Skin epidermis (tissue), 12 donors: ENCODE data around the gene LMF1.

Experiments
- H3K27ac ChIP-seq, 21 experiments: fragments of 200-600 bp; sonication (generic) in 11 of 21; one replicate each; pipeline ENCODE4 v1.5.0; 2020; ENCODE audit warnings: mild to moderate bottlenecking in 3 of 21, inconsistent platforms in 2 of 21, moderate library complexity in 2 of 21
- H3K4me3 ChIP-seq, 7 experiments: fragments of 200-600 bp; sonication (generic) in 2 of 7; one replicate each; pipeline ENCODE4 v1.5.0; 2020; ENCODE audit warnings: inconsistent platforms in 2 of 7, mild to moderate bottlenecking in 2 of 7, moderate library complexity in 1 of 7

Gene LMF1

DNA sequence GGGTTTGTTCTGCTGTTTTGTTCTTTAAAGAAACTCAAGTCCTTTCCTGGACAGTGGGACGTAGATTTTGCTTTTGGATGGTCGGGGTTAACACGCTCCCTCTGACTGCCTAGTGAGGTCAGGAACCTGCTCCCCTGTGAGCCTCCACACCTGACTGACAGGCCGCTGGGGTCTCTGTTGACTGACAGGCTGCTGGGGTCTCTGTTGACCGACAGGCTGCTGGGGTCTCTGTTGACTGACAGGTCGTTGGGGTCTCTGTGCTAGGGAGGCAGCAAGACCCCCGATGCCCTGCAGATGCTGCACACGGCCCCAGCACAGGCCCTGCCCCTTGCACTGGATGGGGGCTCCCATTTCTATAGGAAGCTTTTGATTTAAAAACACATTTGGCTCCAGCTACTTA is 33.5 kb downstream of the LMF1 start:
- Histone ChIP-seq H3K4me3 (no peak overlapping the region), H3K27ac (no peak overlapping the region)

- no peak overlapping the region for H3K27ac ChIP-seq
These were observed 35.1 kb downstream of the LMF1 start for GRCh38 chr16:935684-936083.

GRCh38 chr16:934178-934577 is 36.6 kb downstream of the LMF1 start:
- Histone ChIP-seq H3K4me3 (no peak overlapping the region), H3K27ac (no peak overlapping the region)

More at GRCh38 chr16:935684-936083, 35.1 kb downstream of the LMF1 start:
- H3K4me3 ChIP-seq: no peak overlapping the region

DNA sequence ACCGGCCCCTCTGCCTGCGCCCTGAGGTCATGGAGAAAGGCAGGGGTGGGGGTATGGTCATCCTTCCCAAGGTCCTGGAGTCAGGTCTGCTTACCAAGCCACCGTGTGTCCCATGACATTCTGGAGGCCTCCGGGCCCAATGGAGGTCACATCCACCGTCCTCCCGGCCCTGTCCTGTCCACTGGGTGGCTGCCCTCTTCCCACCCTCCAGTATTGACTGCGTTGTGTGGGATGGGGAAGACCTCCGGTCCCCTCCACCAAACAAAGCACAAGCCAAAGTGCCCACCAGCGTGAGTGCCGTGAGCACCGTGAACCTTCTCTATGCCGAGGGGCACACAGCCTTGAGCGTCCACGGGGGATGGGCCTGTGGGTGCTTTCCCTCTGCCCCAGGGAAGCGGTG is 37.2 kb downstream of the LMF1 start:
- Histone ChIP-seq H3K27ac (no peak overlapping the region), H3K4me3 (no peak overlapping the region)

GRCh38 chr16:932831-933330 is 37.9 kb downstream of the LMF1 start:
- no peak overlapping the region for H3K27ac ChIP-seq
- no peak overlapping the region for H3K4me3 ChIP-seq

DNA sequence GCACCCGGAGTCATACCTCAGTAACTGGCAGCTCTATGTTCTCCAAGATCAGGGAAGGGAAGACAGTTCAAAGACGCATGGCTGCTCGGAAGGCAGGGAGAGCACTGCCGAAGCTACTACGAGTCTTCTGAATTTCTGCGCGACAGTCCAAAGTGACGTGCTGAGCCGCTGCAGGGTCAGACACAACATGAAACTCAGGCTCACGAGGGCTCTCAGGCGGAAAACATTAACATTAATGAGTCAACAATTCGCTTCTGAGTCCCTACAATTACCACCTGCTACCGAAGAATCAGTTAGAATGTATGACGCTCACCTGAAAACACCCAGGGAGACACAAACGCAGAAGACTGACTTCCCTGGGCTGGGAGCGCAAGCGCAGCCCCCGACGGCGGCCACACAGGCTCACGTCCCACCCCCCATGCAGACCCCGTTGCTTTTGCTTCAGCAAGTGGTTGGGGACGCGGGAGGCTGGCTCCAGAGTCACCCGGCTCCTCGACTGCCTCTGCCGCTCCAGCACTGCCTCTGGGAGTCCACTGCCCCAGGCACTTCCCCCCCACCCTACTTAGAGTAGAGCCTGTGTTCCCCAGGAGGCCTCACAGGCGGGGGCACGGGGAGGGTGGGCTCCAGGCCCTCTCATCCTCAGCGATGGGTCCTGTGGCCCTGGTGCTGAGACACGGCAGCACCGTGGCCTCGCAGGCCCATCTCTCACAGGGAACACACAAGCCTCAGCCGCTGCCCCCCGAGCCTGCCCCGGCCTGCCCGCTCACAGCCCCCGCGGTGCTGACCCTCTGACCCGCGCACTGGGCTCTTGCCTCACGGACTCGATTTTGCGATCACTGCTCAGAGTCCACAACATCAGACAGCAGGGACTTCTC is 38.9 kb downstream of the LMF1 start:
- H3K4me3 ChIP-seq: no peak overlapping the region
- H3K27ac ChIP-seq: no peak overlapping the region

GRCh38 chr16:931171-931570 is 39.6 kb downstream of the LMF1 start:
- Histone ChIP-seq H3K4me3 (no peak overlapping the region), H3K27ac (no peak overlapping the region)

DNA sequence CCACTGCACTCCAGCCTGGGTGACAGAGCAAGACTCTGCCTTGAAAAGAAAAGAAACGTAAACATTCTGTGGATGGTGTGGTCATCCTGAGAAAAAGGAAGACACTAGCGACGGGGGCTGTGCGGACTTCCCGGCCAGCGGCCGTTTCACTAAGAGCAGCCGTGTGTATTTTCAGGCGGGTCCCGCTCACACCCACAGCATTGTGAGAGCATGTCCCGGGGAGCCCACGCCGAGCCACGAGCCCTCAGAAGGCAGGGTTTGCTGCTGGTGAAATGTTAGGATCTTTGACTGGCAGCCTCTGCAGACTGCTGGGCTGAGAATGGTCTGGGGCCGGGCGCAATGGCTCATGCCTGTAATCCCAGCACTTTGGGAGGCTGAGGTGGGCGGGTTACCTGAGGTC is 40.3 kb downstream of the LMF1 start:
- Histone ChIP-seq H3K4me3 (no peak overlapping the region), H3K27ac (no peak overlapping the region)

GRCh38 chr16:930076-930475 is 40.7 kb downstream of the LMF1 start:
- Histone ChIP-seq H3K4me3 (no peak overlapping the region), H3K27ac (no peak overlapping the region)

DNA sequence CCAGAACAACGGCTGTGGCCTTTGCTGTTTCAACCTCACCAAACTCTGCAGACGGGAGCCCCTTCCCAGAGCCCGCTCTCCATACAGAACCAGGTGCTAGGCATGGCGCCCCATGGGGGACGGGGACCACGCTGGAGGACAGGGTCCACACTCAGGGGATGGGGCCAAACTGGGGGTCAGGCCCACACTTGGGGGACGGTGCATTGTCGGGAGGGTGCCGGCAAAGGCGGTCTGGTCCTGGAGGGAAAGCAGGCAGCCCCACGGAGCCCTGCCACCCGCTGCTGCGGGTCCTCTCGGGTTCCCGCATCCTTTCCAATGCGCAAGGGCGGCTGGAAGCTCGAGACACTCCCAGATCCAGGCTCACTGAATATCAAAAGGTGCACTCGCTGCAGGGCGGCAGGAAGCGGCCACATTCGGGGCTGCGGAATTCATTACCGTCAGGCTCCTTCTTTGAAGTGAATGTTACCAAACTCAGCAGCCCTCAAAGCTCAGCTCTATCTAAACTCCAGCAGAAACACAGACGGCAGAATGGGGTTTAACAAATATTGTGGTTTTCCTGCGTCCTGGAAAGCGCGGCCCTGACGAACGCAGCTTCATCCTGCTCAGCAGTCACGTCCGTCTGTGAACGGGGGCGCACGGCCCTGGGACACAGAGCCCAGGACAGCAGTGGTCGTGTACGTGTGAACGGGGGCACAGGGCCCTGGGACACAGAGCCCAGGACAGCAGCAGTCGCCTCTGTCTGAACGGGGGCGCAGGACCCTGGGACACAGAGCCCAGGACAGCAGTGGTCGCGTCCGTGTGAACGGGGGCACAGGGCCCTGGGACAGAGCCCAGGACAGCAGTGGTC is 41.3 kb downstream of the LMF1 start:
- Histone ChIP-seq H3K27ac (no peak overlapping the region), H3K4me3 (no peak overlapping the region)

DNA sequence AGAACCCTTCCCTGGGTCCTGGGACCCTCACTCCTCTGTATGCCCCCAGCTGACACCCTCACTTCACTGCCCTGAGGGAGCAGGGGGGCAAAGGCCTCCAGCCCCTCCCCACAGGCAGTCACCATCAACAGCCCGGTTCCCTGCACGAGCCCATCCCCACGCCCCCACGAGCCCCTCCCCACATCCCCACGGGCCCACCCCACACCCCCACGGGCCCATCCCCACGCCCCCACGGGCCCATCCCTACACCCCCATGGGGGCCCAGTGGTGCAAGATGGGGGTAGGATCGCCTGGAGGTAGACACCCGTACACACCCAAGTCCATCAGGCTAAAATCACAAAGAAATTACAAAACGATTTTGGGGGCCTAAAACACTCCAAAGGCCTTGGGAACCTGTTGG is 42.3 kb downstream of the LMF1 start:
- Histone ChIP-seq H3K27ac (no peak overlapping the region), H3K4me3 (no peak overlapping the region)

- Histone ChIP-seq H3K4me3 (no peak overlapping the region), H3K27ac (no peak overlapping the region)
These were observed 42.9 kb downstream of the LMF1 start for GRCh38 chr16:927931-928330.

GRCh38 chr16:927406-927805 is 43.4 kb downstream of the LMF1 start:
- H3K4me3 ChIP-seq: no peak overlapping the region
- H3K27ac ChIP-seq: no peak overlapping the region

GRCh38 chr16:926715-927114 is 44.1 kb downstream of the LMF1 start:
- H3K27ac ChIP-seq: no peak overlapping the region
- no peak overlapping the region for H3K4me3 ChIP-seq

GRCh38 chr16:924806-925205 is 46.0 kb downstream of the LMF1 start:
- no peak overlapping the region for H3K27ac ChIP-seq
- no peak overlapping the region for H3K4me3 ChIP-seq

DNA sequence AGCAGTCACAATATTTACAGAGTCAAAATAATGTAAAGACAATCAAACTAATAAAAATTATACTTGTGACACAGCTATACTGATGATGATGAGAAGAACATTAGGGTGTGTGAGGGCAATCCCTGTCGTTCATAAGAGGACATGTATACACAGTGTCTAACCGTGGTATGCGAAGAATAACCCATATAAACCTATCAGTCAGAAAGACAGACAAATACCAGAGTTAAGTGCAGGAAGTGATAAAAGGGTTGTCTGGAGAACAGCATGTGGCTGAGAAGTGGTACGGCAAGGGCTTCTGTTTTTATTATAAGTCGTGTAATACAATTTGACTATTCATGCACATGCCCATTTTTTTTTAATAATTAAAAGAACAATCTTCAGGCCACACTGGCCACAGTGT is 46.7 kb downstream of the LMF1 start:
- Histone ChIP-seq H3K4me3 (no peak overlapping the region), H3K27ac (no peak overlapping the region)

DNA sequence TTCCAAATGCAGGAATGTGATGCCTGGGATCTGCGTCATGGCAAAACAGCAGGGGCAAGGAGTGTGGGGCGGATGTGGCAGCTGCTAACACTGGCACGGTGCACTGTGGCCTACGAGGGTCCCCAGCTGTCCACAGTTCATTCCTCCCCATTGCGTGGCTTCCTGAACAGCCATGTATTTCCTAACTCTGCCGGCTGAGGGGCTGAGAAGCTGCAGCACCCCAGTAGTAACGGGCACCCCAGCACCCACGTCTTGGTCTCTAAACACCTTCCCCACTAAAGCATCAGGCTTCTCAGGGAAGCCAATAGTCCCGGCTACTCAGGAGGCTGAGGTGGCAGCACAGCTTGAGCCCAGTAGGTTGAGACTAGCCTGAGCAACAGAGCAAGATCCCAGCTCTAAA is 47.6 kb downstream of the LMF1 start:
- H3K4me3 ChIP-seq: no peak overlapping the region
- H3K27ac ChIP-seq: no peak overlapping the region

DNA sequence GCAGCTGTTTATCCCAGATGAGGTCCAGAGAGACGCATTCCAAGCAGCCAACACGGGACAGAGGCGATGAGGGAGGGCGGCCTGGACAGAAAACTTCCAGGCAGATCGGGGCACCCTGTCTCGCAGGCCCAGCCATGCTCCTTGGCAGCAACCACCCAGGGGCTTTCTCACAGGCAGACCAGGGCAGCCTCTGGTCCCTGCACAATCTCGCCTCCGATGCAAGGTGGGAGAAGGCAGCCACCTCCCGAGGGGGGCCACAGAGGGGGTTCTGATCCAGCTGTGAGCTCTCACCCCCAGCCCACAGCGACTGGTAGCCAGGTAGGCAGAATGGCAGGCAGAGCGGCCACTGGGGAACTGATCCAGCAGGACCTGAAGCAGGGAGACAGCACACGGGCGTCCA is 48.7 kb downstream of the LMF1 start:
- Histone ChIP-seq H3K4me3 (no peak overlapping the region), H3K27ac (no peak overlapping the region)

GRCh38 chr16:921321-921905 is 49.4 kb downstream of the LMF1 start:
- Histone ChIP-seq H3K4me3 (no peak overlapping the region), H3K27ac (peak overlapping the region in 9 of 21 experiments; percentile 10 to 86 (median 70))

DNA sequence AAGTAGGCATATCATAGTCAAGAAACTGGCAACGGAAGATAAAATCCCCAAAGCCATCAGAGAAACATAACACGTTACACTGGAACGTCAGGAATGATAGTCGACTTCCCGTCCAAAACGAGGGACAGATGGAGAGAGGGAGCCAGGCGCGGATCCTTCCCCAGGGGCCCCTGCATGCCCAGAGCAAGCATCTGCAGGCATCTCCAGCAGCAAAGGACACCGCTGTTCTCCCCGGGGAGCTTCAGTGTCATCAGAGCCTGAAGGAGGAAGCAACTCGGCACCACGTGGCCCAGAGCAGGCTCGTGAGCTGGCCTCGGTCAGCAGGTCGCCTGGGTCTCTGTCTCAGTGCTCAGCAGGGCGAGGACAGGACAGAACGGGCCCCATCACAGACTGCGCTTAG is 50.1 kb downstream of the LMF1 start:
- peak overlapping the region in 15 of 21 experiments; percentile 10 to 86 (median 70) for H3K27ac ChIP-seq

More for the DNA sequence above, 50.1 kb downstream of the LMF1 start:
- no peak overlapping the region for H3K4me3 ChIP-seq
